GM19467 (cell line): Measurements from ENCODE around the gene RUNX2.

Source experiments
- ATAC-seq: cut with Tn5 transposase; IDR thresholded peaks from one replicate; pipeline ENCODE4 v1.9.1; 2021; ENCODE audit warnings: mild to moderate bottlenecking, moderate library complexity; ENCODE audit not compliant: unreplicated experiment

Gene RUNX2

DNA sequence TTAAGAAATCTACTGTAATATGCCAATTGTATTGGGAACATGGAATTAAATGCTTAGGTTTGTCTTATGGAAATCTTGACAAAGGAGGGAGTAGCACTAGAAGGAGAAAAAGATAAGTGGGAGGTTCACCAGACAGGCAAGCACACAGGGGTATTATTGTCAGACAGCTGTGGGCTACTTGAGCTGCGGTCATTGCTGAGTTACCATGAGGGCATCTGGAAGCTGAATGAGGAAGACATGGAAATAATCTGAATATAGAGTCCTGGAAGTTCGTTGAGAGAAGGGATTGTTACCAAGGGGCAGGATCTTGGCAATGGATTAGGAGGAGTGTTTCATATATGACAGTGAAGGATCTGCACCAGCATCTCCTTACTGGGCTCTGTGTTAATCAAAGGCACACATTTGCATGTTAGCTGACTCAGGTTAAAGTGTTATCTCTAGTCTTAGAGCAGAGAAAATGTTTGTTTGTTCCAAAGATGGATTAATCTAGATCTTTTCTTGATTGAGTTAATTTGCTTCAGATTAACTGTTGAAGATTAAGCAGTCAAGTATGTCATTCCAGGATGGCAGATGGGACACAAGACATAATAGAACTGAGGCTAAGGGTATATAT is 102.6 kb downstream of the RUNX2 start:
- ATAC-seq, result no peak

DNA sequence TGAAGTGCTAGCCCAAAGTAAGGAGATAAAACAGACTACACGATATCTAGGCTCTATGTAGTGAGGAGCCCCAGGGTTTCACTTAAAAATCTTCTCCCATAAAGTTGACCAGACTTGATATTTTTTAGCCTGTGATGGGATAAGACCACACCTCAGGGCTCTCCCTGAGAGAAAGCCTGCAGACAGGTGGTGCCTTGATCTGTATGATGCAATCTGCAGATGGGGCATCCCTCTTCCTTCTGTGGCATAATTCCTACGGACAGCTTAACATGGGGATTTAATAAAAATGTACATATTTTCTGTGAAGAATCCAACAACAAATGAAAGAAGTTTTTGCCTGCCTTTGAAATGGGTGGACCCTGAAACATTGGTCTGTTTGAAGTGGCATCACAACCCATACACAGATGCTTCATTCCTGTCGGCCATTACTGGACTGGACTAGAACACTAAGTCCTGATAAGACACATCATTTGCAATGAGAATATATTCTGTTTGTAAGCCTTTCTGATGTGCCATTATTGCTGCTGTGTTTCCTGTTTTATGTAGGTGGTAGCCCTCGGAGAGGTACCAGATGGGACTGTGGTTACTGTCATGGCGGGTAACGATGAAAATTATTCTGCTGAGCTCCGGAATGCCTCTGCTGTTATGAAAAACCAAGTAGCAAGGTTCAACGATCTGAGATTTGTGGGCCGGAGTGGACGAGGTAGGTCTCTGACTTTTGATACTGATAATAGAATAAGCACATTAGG is 103.4 kb downstream of the RUNX2 start:
- ATAC-seq, result no peak

DNA sequence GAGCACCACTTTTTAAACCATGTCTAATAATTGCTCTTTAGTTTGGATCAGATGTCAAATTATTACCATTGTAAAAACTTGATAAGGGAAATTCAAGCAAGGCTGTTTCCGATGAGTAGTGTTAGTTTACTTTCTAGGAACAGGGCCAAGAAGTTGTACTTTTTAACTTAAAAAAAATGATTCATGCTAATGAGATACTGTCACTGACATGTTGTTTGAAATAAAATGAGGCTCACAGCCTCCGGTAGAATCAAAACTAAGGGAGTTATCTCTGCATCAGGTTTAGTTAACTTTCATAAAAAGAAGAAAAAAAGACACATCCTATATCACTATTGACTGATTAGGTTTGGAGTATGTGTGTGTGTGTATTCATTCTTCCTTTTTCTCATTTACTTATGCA is 104.8 kb downstream of the RUNX2 start:
- ATAC-seq, result no peak

DNA sequence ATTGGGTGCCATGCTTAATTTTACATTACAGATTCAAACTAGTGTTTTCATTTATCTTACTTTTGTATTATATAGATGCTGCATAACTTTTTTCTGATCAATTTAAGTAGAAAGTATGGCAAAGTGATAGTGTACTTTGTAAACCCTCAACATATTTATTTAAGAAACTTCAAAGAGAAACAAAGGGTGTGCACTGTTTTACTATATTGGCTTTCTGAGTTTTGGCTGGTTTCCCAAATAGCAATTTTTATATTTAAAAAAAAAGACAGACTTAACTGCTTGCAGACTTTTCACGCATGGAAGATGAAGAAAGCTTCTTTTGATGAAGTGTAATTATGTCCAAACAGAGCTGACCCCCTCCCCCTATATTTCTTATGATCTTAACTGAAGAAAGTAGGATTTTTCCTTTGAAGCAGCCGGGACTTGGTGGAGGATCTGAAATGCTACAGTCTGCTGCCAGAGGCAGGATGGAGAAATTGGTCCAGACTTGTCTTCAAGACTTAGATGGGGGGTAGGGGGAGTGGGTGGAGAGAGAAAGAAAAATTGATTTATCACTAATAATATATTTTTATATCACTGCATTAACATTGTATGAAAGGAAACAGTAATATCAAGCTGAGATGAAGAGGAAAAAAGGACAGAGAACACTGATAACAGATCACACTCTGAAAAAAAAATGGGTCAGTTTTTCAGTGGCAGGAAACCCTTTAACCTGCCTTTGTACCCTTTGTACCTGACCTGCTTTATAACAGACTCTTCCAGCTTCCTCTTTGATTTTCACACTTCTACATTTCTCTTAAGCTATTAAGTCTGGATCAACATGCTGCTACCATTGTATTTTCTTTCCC is 105.6 kb downstream of the RUNX2 start:
- no peak for ATAC-seq

DNA sequence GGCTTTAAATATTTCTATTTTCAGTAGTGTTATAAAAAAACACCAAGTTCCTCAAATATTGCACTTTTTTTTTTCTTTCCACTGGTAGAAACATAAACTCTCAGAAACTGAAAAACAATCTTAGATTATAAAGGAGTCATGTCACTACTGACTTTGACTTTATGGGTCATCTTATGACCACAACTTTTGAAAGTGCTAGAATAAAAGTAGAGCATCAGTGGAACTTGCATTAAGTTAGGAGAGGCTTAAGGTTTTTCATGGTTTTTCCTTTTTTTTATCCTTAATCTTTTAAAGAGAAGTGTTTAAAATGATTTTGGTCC is 106.2 kb downstream of the RUNX2 start:
- ATAC-seq, result no peak

DNA sequence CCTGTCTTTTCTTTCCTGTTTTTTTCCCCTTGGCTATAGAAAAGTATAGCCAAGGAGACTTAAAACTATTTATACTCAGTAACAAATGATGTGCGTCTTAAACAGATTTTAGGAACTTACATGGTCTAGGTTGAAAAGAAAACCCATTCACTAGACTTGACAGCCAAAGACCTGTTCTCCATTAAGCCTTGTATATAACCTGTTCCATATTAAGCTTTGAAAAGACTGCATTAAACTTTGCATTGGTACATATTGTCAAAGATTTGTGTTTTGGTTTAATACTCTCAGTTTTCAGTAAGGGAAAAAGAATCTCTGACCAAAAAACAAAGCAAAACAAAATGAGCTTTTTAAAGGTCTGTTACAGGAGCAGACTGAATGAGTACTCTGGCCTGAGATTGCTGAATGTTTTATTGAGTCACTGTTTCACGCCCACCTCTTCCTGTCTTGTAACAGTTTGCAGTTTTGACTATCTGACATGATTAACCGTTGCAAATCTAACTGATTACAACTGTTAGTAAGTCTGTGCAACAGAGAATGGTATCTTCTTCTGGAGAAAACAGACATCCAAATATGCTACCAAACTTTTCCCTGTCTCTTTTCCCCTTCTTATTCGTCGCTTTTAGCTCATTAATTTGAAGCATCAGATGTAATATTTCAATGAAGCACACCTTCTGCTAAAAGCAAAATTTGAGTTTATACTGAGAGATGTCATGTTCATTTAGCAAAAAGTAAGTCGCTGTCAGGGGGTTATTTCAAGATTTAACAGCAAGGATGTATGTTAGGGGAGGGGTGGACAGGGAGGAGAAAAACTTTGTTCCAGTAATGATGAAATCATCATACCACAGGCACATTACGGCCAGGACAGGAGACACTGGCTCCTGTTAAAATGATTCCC is 108.7 kb downstream of the RUNX2 start:
- ATAC-seq, result no peak

DNA sequence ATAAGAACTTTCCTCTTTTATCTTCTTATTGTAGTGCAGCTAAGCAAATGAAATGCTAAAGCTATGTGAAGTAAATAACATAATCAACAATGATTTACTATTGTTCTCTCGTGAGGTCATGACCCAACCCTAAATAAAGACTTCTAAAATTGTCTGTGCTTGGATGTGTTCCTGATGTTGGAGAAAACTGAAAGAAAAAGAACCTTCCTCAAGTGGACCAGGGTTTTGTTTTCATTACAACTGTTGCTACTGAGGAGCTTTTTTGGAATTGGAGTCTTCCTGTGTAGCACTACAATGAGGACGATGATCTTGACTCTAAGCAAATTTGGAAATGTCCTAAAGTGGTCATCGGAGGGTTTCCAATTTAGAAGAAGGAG is 109.3 kb downstream of the RUNX2 start:
- no peak for ATAC-seq

DNA sequence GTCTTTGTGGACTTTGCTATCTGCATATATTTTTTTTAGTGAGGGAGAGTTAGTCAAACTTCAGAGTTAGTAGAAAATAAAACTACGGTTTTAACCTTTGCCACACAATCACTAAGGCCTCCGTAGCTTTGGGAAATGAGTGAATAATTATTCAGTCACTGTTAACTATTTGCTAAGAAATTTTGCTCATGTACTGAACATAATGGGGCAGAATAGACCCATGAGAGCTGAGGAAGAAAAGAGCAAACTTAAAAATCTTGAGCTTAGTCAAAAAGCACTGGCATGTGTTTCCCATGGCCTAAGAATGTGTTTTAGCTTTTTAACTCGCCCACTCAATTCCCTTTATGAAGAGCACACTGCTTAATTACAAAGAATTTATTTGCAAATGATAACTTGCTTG is 110.0 kb downstream of the RUNX2 start:
- ATAC-seq, result no peak

DNA sequence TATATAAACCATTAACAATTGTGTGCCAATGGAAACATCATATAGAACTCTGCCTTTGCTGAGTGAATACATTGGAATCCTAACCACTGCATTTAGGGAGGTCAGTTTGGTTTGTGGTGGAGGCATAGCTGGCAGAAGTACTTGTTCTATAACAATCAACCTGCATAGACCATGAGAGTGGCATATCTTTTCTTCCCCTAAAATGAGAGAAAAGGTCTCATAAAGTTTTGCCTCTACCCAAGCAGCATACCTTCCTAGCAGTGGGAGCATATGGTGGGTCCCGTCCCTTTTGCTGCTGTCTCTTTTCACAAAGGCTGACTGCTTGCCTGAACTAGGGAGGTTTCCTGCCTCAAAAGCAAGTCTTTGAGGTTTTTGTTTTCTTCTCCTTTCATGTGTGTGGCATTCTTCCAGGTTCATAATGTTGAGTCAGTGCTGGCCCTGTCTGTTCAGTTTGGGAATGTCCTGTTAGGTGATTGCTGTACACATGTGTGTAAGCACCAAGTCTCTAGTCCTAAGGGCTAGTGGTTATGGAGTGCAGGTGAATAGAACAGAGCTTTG is 110.8 kb downstream of the RUNX2 start:
- ATAC-seq, result no peak

DNA sequence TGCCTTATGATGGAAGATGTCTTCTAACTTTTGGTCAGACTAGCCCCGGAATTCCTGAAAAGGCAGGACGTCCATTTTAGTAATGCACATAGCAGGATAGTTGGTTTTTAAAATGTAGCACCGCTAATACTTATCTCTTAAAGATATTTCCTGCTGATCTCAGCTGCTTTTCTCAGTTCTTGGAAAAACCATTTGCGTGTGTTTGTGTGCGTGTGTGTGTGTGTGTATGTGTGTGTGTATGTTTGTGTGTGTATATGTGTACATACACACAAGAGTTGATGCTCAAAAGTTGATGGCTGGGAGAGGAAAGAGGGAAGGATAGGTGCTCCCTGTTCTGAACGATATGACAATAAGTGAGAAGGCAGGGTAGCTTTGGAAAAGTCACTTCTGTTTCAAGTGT is 111.3 kb downstream of the RUNX2 start:
- no peak for ATAC-seq

DNA sequence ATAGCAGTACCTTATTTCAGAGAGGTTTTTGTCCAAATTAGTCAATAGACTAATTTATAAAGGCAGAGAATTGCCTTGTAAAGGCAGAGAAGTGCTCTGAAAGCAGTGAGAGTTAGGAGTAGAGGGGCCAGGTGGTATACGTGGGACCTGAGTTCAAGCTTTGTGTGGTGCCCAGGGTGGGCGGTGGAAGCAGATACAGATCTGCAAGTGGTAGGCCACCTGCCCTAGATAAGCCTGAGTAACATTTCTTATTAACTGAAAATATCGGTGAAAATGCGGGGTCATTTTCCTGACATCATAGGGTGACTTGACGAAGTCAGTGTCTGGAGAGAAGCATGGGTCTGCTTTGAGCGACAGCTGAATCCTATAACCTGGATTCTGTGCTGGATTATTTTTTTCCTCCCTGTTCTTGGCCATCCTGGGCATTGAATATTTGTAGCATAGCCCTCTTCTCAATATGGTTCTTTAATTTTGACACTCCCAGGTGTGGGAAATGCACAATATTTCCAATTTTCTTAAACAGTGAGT is 111.8 kb downstream of the RUNX2 start:
- ATAC-seq, result no peak

DNA sequence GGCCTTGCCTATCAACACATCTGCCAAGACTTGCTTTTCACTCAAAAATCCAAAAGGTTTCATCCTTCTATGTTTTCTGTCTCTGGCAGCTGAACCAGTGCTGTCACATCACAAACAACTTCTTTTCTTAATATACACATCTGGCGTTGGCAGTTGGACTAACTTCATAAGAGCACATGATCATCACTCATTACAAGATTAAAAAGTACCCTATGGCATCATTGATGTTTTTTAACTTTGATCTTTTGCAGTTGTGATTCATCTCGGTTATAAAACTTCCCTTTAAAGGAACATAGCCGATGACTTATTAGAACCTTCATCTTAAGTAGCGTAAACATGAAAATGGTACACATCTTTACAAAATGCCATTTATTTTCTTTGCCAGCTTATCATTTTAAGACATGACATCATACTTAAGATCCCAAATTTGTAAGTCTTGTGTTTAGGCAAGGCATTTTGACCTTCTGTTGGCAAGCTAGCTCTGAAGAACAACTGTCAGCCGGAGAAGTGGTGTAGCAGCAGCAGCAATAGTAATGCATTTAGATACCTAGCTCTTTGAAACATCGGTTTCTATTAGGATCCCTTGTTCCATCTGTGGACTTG is 113.8 kb downstream of the RUNX2 start:
- ATAC-seq, result no peak

DNA sequence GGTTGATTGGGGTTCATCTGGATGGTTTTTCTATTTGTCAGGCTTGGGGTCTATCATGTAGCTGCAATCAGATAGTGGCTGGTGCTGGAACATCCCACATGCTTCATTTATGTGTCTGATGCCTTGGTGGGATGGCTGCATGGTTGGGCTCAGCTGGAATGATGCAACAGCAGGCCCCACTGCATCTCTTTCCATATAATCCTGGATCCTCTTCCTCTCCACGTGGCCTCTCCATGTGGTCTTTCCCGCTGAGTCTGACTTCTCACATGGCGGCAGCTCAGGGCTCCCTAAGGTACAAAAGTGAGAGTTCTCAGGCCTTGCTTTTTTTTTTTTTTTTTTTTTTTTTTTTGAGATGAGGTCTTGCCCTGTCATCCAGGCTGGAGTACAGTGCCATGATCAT is 114.6 kb downstream of the RUNX2 start:
- no peak for ATAC-seq

DNA sequence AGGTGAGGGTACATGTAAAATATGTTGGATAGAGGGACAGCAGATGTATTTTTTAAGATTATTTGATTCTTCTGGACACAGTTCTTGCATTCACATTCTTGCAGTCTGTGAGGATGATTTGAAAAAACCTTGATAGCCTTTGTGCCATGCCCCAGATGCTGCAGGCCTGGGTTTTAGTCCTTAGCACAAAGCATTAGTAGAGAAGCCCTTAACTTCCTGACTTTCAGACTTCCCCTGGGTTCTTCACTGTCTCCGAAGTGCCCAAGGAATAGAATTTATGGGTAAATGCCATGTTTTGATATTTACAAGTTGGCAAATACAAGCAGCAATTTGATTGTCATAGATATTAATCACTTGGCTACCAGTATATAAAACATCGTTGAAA is 117.2 kb downstream of the RUNX2 start:
- ATAC-seq, result no peak

DNA sequence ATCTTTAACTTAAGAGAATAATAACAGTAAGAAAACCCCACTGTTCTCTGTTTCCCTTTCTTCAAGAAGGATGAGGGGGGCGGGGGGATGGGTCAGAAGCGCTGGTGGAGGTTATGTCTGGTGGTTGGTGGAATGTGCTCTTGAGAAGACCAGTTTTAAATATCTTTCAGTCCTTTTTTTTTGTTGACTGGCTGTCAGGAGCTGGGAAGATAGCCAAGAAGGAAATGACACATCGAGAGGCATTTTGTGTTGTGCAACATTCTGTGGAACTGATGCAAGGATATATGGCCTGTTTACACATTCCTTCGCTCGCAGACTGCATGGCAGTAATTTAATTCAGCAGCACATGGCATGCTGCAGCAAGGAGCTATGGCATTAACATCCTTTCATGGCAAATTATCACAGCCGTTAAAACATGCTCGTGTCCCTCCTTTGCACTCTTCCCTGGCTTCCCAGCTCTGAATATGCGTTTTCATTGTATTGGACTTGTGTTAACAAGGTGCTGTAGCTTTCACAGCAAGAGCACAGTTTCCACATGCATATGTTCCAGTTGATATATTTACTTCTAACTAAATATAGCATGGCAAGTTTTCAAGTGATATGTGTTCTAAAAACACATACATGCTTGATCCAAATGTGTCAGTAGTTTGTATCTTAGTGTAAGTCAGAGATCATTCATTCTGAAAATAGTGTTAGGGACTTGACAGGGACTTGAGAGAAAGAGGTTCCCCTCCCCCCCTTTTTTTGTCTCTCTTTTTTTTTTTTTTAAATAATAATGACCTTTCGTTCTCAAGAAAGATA is 117.8 kb downstream of the RUNX2 start:
- ATAC-seq, result no peak

DNA sequence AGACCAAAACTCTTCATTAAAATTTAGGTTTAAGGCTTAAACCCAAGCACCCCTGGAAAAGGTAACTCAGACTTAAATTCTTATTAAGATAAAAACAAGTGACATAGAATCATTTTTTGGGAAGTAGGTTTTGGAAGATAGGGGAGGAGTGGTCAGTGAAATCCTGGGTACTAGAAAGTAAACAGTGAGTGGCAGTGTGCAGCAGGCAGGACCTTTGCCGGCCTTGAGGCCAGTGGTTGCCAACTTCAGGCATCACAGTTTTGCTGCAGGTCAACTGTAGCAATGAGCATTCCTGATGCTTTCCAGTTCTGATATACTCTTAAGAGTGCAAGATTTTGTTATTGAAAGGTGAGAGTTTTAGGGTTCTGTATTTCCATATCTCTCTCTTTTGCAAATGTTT is 118.9 kb downstream of the RUNX2 start:
- ATAC-seq, result no peak

DNA sequence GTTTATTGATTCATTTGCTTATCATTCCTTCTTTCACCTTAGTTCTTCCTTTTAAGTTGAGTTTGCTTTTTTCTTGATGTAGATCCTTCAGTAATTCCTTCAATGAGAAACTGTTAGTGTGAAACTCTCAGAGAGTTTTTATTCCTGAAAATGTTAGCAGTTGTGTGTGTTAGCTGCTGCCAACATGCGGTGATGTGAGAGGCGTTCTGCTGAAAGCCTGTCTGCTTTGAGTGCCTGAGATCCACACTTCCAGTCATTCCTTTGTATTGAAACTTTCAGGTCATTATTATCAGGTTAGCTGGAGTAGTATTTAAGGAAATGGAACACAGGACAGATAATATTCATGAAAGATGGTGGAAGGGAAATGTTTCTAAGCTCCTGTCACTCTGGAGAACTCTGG is 119.6 kb downstream of the RUNX2 start:
- ATAC-seq, result no peak

DNA sequence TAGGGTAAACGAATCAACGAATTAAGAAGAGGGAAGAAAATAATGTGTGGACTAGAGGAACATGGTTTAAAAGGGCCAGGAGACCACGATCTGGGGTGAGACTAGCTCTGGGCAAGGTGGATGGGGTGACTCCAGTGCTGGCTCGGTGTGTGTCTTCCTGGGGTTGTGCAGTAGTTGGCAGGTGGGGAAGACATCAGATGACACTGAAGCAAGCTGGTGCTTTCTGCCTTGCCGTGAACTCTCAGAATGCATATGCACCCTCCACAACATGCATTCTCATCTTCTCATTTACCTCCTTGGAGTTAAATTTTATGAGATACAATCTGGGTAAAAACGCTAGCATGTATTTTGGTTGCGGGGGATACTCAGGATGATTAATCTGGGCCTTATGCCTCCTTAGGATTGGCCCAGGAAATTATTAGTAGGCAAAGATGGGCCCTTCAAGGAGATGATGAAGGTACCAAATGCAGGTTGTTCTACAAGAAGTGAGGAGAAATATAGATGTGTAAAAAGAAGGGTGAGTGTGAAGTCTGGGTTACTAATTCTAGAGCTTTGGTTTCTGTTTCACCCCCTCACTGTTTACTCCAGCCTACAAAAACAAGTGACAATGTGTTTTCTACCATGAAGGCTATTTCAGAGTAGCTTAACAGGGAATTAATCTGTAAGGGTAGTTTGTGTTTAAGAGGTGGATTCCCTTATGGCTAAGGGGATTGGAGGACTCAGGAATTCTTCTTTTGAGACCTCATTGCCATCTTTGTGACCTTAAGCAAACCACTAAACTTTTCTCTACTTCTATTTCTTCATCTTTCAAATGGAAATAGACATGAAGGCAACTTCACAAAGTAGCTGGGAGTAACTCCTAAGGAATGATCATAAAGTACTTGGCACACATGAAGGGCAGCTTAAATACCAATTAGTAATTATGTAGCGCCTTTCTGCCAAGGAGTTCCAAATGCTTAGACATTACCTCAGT is 120.6 kb downstream of the RUNX2 start:
- no peak for ATAC-seq
